T-helper 9 cell (primary cell): ENCODE measurements around the gene EIF4ENIF1.
"Not testable (repeated sequence)": the region's sequence is repeated elsewhere in the genome, so short reads cannot be mapped to it uniquely, and the experiment has no call there.

Experiments used
- DNase-seq: peaks from one replicate; pipeline ENCODE4 v3.0.0-alpha.2; 2020
- total RNA-seq, 2 donors: gene quantifications; one replicate each; lab custom pipeline; 2026; lab: John Stamatoyannopoulos, UW

Gene EIF4ENIF1, protein sequence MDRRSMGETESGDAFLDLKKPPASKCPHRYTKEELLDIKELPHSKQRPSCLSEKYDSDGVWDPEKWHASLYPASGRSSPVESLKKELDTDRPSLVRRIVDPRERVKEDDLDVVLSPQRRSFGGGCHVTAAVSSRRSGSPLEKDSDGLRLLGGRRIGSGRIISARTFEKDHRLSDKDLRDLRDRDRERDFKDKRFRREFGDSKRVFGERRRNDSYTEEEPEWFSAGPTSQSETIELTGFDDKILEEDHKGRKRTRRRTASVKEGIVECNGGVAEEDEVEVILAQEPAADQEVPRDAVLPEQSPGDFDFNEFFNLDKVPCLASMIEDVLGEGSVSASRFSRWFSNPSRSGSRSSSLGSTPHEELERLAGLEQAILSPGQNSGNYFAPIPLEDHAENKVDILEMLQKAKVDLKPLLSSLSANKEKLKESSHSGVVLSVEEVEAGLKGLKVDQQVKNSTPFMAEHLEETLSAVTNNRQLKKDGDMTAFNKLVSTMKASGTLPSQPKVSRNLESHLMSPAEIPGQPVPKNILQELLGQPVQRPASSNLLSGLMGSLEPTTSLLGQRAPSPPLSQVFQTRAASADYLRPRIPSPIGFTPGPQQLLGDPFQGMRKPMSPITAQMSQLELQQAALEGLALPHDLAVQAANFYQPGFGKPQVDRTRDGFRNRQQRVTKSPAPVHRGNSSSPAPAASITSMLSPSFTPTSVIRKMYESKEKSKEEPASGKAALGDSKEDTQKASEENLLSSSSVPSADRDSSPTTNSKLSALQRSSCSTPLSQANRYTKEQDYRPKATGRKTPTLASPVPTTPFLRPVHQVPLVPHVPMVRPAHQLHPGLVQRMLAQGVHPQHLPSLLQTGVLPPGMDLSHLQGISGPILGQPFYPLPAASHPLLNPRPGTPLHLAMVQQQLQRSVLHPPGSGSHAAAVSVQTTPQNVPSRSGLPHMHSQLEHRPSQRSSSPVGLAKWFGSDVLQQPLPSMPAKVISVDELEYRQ
- total RNA-seq = 18.8 to 39.2 reads per million in 2 donors

DNA sequence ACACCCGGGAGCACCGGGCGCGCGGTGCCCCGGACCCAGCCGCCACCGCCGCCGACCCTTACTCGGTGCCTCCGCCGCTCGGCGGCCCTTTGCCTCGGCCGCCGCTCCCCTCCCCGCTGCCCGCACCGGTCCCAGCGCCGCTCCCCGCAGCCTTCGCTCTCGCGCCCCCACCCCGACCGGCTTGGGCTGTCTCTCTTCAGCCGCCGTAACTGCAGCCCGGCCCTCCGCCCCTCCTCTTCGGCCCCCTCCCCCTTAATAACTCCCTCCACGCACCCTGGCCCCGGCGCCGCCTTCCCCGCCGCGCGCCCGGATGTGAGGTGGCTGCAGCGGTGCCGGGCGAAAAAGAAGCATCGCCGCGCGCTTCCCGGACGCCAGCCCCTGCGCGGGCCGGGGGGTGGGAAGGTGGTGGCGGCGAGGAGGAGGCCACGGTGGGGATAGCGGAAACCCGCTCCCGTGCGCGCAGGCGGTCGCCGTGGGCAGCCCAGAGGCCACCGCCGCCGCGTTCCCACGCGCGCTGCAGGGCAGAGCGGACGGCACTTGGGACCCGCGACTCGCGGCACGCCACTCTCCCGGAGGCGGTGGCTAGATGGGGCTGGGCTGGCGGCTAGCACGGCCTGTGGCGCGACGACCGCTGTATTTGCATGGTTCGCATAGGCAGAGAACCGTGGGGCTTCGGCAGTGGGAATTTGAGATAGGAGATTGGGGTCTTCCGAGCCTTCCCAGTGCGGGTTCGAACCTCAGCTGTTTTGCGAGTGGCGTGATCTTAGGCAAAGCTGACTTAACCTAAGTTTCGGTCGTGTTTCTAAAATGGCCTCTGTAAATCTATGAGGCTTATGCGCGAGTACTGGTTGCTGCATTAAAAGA lies at the start of gene EIF4ENIF1:
EIF4ENIF1 (minus strand) TSS at position 211 of the 864 bp plus-strand sequence. CDS start 1,124 bp downstream, outside the sequence.
- DNase-seq = peak; percentile 80

DNA sequence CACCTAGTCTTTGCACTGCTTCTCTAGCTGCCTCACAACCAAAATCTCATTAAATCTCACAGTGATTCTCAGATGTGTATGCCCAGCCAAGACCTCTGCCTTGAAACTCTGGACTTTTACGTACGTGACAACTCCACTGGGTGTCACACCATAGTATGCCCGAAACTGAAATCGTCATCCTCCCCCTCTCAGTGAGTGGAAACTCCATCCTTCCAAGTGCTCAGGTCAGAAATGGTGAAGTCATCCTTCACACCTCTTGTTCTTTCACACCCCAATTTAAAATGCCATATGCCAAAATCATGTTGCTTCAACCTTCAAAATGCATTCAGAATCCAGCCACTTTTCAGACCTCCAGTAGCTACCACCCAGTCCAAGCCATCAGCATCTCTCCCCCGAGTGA lies 49.2 kb upstream of the EIF4ENIF1 start:
- DNase-seq = no peak

DNA sequence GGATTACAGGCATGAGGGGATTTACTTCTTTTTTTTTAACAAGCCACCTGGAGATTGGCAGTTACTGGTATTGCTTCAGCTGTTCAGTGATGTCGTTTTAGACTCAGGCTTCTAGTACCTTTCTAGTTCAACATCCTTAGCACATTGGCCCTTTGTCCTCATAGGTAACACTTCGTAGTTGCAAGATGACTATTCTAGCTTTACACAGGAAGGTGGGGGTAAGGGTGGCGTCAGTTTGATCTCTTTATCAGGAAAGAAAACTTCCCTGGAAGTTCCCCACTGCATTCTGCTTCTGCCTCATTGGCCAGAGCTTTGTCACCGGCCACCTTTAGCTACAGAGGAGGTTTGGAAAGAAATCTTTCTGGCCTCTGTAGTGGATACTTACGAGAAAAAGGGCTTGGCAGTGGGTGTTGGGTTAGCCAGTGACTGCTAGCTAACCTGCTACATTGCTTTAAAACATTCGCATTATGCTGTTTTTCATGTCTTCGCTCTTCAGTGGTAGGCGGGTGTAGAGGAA lies 47.4 kb upstream of the EIF4ENIF1 start:
- no peak for DNase-seq

DNA sequence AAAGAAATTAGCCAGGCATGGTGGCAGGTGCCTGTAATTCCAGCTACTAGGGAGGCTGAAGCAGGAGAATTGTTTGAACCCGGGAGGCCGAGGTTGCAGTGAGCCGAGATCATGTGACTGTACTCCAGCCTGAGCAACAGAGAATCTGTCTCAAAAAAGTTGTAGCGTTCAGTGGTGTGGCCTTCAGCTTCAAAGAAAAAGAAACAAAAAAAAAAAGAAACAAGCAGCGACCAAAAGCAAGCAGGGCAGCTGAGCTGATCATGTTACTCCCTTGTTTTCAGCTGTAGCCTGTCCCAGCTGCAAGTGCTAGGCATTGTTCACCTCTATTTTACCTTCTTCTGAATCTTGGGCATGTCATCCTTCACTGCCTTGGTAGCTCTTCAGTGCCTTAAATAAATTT lies 43.7 kb upstream of the EIF4ENIF1 start:
- no peak for DNase-seq

DNA sequence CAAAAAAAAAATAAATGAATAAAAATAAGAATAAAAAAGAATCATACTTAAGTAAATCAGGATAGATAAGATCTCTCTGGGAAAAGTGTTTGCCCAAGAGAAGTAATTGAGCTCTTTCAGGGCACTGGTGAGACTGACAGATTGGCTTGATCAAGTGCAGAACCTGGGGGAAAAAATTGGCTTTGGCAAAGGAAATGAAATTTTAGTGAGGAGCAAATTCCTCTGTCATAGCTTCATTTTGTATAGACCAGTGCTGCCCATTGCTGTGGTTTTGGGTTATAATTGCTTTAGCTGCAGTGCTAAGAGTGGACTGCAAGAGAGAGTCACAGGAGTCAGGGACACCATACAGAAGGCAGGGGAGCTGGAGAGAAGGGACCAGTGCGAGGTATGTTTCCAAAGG lies 42.4 kb upstream of the EIF4ENIF1 start:
- DNase-seq = no peak

DNA sequence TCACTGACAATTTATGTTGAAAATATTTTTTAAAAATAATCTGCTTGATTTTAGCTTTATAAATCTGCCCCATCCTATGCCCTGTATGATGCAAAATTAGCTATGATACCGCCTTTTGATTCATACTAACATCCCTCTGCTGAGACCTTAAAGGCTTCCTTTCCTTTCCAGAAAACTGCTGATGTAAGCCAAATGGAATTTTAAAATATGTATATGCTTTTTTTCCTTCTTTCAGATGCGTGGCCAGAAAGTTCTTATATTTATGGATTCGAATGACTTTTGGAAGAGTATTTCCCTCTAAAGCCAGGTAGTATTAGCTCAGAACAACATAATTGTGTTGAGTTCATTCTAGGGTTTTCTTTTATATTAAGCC lies 41.2 kb upstream of the EIF4ENIF1 start:
- no peak for DNase-seq

DNA sequence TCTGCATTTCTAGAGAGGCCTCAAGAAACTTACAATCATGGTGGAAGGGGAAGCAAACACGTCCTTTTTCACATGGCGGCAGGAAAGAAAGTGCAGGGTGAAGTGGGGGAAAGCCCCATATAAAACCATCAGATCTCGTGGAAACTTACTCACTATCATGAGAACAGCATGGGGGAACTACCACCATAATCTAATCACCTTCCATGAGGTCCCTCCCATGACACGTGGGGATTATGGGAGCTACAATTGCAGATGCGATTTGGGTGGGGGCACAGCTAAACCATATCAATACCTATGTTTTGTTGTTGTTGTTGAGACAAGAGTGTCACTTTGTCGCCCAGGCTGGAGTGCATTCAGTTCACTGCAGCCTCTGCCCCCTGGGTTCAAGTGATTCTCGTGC lies 36.6 kb upstream of the EIF4ENIF1 start:
- no peak for DNase-seq

DNA sequence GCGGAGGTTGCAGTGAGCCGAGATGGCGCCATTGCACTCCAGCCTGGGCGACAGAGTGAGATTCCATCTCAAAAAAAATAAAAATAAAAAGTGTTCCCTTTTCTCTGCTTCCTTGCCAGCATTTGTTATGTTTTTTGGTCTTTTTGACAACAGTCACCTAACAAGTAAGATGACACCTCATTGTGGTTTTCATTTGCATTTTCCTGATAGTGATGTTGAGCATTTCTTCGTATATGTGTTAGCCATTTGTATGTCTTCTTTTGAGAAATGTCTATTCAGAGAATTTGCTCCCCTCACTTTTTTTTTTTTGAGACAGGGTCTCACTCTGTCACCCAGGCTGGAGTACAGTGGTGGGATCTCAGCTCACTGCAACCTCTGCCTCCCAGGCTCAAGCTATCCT lies 34.5 kb upstream of the EIF4ENIF1 start:
- not testable (repeated sequence) for DNase-seq

DNA sequence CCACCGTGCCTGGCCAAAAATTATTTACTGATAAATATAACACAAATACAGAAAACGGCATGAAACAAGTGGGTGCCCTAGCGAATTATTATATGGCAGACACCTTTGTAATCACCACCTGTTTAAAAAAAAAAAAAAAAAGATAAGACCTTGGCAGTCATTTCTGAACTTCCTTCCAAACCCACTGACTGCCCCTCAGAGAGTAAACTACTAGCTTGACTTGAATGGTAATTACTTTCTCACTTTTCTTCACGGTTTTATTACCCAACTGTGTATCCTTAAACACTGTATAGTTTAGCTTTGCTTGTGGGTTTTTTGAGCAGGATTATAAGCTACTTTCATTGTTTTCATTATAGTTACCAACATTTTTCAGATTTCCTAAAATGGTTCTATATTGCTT lies 30.4 kb upstream of the EIF4ENIF1 start:
- no peak for DNase-seq

DNA sequence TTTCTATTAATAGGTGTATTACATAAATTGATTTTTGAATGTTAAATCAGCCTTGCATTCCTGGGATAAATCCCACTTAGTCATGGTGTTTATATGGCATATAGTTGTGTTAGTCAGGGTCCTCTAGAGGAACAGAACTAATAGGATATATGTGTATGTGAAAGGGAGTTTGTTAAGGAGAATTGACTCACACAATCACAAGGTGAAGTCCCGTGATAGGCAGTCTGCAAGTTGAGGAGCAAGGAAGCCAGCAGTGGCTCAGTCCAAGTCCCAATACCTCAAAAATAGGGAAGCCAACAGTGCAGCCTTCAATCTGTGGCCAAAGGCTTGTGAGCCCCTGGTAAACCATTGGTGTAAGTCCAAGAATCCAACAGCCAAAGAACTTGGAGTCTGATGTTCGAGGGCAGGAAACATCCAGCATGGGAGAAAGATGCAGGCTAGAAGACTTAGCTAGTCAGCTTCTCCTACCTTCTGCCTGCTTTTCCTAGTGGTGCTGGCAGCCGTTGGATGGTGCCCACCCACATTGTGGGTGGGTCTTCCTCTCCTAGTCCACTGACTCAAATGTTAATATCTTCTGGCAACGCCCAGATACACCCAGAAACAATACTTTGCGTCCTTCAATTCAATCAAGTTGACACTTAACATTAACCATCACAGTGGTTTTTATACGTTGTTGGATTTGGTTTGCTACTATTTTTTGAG lies 19.6 kb upstream of the EIF4ENIF1 start:
- DNase-seq = no peak

DNA sequence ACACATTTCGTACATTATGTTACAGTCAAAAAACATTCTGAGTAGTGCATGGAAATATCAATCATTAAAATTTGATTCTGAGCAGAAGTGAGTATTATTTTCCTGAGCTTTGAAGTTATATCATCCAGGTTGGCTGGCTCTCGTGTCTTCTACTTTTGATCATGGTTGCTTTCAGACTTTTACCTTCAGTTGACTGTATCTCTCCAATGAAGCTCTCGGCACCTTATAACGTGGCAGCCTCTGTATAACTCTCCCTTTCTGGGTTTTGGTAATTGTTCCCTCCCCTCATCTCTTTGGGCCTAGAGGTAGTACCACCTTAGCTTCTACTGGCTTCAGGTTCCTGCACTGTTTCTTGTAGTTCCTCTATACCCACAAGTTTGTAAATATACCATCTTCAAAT lies 18.9 kb upstream of the EIF4ENIF1 start:
- no peak for DNase-seq

DNA sequence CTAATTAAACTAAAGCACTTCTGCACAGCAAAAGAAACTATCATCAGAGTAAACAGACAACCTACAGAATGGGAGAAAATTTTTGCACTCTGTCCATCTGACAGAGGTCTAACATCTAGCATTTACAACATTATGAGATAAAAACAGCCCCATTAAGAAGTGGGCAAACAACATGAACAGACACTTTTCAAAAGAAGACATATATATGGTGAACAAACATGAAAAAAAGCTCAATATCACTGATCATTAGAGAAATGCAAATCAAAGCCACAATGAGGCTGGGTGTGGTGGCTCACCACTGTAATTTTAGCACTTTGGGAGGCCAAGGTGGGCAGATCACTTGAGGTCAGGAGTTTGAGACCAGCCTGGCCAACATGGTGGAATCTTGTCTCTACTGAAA lies 17.9 kb upstream of the EIF4ENIF1 start:
- DNase-seq = not testable (repeated sequence)

DNA sequence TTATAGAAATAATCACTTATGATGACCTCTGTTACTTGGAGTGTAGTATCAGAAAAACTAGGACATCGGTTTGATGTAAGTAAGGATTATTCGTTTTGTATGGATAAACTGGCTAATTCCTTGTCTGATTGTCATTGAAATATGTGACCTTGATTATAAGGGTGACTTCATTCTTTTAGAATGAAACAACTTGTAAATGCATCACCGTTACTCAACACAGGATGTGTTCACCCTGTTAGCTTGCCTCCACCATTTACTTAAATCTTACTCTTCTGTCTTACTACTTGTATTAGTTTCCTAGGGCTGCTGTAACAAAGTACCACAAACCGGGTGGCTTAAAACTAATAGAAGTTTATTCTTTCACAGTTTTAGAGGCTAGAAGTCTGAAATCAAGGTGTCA lies 14.6 kb upstream of the EIF4ENIF1 start:
- DNase-seq = no peak

DNA sequence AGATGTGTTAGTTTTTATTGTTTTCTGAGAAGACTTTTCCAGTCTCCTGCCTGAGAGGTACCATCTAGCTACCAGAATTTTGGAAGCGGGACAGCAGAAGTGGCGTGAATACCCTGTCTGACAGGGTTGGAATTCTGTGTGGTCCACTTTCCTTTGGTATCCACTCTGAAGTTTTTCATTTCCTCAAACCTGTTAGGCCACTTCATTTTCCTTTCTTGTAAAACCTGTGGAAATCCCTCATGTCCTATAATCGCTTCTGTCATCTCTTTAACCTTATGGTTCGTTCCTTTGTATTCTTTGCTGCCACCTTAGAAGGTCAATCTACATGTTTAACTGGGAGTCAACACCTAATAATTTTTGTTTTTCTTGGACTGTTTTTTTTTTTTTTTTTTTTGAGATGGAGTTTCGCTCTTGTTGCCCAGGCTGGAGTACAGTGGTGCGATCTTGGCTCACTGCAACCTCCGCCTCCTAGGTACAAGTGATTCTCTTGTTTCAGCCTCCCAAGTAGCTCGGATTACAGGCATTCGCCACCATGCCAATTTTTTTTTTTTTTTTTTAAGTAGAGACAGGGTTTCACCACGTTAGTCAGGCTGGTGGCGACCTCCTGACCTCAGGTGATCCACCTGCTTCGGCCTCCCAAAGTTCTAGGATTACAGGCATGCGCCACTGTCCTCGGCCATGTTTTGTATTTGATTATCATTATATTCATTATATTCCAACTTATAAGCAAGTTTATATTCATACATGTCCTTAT lies 13.7 kb upstream of the EIF4ENIF1 start:
- DNase-seq = no peak

DNA sequence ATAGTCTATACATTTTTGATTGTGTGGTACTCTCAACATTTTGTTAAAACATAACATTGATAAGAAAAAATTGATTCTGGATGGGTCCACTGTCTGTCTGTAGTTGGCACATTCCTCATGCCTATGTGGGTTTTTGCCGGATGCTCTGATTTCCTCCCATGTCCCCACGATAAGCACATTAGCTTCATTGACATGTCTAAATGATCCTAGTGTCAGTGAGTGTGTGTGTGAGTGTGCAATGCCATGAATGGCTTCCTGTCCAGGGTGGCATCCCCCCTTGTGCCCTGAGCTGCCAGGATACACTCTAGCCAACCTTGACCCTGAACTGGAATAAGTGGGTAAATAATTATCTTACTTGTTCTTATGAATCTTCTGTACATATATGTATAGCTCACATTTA lies 12.1 kb upstream of the EIF4ENIF1 start:
- no peak for DNase-seq

DNA sequence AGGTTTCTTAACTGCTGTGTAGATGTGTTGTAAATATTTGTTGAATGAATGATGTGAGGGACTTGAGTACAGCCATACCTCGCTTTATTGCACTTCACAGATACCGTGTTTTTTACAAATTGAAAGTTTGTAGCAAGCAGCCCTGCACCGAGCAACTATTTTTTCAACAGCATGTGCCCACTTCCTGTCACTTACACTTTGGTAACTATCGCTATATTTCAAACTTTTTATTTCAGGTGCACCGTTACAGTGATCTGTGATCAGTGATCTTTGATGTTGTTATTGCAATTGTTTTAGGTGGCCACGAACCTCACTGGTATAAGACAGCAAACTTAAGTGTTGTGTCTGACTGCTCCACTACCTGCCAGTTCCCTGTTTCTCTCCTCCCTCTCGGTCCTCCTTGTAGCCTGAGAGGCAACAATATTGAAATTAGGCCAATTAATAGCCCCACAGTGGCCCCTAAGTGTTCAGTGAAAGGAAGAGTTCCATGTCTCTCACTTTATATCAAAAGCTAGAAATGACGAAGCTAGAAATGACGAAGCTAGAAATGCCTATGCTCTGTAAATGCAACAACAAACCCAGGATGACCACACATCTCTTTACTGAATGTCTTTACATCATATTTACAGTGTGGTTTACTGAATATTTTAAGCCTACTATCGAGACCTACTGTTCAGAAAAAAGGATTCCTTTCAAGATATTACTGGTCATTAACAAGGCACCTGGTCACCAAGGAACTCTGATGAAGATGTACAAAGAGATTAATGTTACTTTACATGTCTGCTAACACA lies 7.7 kb upstream of the EIF4ENIF1 start:
- no peak for DNase-seq

DNA sequence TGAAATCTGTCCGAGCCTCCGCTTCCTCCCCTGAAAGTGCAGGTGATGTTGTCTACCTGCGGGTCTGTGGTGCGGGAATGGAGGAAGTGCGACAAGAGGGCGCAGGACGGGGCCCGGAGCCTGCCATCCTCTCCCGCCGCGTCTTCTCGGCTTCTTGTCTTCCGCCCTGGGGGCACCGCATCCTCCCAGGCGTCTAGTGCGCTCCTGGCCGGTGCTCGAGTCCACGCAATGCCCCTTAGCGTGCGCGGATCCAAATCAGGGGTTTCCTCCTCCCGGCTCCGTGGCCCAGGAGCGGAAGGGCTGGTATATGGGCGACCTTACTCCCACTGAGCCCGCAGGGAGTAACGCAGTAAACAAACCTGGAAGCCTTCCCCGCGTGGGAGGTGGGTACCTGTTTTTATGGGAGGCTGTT lies 7.1 kb upstream of the EIF4ENIF1 start:
- peak; percentile 36 for DNase-seq

DNA sequence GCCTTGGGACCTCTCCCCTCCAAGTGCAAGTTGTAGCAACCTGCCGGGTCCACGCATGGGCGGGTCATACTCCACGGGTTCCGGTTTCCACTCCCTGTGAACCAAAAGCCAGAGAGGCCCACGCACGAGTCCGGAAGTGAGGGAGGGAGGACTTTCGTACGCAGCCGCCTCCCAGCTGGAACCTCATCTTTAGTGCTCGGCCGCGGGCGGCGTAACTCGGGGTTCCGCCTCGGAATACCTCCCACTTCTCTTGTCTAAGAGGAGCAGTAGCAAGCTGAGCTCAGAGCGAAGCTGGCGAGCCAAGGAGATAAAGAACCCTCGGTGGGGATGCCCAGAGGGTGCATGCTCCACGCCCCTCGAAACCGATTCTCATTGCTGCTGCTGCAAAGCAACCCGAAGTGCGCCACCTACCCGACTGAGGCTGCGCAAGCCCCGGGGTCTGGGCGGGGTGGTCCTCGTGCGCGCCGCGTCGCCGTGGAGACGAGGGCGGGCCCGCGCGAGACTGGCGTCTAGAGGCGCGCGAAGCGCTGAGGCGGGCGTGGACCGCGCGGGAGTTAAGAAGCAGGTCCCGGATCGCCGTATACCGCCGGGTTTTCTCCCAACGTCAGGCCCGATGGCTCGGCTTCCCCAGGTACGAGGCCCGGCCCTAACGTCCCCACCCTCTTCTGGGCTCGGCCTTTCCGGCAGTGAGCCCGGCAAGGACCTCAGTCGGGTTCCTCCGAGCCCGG lies 6.5 kb upstream of the EIF4ENIF1 start, which contains the start of gene SFI1:
SFI1 (plus strand) TSS at position 530 of the 728 bp plus-strand sequence. CDS start 11,749 bp downstream, outside the sequence.
- DNase-seq = peak; percentile 93

DNA sequence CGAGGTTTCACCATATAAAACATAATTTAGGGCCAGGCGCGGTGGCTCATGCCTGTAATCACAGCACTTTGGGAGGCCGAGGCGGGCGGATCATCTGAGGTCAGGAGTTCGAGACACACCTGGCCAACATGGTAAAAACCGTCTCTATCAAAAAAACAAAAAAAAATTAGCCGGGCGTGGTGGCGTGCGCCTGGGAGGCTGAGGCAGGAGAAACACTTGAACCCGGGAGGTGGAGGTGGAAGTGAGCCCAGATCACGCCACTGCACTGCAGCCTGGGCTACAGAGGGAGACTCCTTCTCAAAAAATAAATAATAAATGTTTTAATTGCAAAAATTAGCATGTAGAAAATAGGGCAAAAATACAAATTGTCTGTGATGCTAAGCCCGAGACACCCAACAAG lies 5.7 kb upstream of the EIF4ENIF1 start:
- no peak for DNase-seq
